ENCODE results near the gene EGFL7.

EGFL7 gene

DNA sequence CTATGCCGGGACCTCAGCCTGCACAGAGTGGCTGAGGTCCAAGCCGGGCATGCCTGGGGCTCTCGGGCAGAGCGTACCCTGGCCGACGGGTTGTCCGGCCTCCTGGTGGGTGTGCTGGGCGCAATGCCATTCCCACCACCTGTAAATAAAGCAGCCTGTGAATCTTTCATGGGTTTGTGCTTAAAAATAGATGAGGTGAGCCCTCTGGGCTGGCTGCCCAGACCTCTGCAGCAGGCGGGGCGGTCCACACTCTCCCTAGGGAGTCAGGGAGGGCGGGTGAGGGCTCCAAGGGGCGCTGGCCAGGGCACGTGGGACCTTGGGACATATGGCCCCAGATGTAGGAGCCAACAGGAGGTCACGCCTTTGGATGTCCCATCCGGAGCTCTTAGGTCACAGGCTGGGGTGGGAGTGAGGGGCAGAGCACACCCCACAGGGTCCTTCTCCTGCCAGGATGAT, 28.1 kb downstream of the EGFL7 start:
- no peak overlapping the region for H3K27ac ChIP-seq
- no peak for TF ChIP-seq CTCF (conservative IDR thresholded peaks at IDR 0.05)

DNA sequence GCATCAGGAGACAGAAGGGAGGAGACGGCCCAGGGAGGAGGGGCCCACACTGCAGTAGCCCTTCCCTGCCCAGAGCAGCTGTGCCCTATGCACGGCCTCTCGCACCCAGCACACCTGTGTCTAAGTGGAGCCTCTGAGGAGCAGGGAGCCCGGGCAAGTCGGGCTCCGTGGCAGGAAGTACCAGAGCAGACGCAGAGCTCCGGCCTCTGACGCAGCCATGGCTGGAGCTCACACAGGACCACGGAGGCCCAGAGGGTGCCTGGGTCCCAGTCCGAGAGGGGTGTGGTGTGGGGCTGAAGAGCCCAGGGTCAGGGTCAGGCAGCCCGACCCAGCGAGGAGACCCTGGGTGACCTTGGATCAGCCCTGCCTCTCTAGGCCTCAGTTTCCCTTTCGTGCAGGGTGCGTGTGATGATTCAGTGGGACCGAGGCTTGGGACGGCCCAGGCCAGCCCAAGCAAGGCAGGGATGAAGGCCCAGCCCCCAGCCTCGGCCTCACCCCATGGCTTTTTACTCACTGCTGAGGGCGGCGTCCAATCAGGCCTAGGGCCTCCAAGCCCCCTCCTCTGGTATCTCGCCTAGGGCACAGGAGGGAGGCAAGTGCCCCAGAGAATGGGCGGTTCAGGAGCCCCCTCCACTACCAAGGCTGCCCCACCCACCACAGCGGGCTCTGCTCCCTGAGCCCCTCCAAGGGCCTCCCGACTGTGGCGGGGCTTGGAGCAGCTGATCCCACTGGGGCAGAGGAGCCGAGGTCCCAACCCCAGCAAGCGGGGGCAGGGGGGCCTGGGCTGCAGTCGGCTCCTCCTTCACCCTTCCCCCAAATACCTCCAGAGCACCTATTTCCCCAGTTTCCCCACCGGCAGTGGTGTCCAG, 28.8 kb downstream of the EGFL7 start:
- no peak overlapping the region; the same call in 1 of the 2 replicates for H3K27ac ChIP-seq

DNA sequence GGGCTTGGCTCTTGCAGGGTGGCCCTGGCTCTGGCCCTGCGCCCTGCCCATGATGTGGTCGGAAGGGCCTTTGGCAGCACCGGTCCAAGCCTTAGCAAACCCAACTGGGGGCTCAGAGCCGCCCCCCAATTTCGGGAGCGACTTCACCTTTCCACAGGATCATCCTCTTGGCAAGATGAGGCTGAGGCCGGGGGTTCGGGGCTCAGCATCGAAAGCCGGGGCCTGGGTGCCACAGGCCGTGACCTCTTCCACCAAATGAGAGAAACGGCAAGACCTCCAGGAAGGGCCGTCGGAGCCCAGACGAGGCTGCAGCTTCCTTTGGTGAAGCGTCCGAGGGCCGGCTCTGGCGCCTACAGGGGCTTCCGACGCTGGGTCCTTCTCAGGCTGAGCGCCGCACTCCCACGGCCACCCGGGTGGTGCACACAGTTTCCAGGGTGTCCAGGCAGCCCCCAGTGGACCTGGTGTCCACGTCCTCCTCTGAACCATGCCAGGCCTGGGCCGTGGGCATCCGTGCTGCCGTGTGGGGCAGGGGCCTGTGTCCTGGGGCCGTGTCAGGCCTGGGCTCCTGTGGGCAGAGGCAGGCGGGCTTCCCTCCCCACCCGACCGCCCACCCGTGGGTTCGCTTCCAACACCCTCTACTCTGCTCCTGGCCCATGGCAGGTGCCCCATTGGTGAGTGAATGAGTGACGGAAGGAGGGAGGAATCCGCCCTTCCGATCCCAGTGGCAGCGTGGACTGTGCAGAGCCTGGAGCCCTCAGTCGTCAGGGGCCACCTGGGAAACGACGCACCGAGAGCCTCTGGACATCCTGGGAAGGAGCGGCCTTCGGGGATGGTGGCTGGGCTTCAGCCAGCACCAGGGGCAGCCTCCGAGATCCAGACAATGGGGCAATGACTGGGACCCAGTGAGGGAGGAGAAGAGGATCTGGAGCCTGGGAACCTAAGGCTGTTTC, 29.7 kb downstream of the EGFL7 start:
- TF ChIP-seq CTCF (conservative IDR thresholded peaks at IDR 0.05): no peak
- H3K27ac ChIP-seq: peak overlapping the region; percentile 90; the same call in 1 of the 2 replicates

More for the DNA sequence above, 28.8 kb downstream of the EGFL7 start:
- no peak for TF ChIP-seq CTCF (conservative IDR thresholded peaks at IDR 0.05)

DNA sequence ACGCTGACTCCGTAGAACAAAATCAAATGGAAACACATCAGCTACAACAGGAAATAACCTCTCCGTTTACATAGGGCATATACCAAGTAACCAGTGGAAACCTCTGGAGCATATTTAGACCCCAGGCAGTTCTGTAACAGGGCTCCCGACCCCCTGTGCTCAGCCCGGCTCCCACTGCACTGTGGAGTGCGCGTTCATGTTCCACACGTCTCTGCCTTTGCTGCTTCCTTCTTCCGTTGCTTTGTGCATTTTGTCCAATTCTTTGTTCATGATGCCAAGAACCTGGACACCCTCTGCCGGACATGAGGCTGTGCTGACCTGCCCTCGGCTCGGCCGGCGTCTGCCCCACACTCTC, 30.4 kb downstream of the EGFL7 start:
- TF ChIP-seq CTCF (conservative IDR thresholded peaks at IDR 0.05): no peak
- peak overlapping the region; percentile 90 for H3K27ac ChIP-seq

DNA sequence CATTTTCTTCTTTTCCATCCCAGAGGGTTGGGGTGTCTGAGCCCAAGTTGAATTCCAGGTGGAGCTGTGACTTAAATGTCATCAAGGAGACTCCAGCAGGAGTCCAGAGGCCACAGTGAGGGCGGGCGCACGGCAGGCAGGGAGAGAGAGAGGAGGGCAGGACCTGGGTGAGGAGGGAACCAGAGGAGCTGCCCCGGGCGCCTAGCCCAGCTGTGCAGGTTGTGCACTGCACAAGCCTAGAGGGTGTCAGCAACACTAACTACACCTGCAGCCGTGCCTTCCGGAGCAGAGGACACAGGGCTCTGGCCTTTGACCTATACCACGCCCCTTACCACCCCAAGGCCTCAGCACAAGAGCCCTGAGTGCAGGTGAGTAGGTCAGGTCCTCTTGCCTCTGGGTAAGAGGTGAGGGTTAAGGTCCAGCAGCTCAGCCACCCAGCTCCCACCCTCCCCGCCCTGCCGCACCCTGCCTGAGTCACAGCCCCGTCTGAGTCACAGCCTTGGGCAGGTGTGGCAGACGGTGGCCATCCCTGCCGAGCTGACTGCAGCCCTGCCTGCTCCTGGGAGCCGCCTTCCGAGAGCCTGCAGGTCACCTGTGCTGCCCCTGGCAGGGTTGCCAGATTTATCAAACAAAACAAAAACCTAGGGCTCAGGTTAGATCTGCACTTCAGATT, 30.9 kb downstream of the EGFL7 start:
- peak overlapping the region; percentile 90 for H3K27ac ChIP-seq

DNA sequence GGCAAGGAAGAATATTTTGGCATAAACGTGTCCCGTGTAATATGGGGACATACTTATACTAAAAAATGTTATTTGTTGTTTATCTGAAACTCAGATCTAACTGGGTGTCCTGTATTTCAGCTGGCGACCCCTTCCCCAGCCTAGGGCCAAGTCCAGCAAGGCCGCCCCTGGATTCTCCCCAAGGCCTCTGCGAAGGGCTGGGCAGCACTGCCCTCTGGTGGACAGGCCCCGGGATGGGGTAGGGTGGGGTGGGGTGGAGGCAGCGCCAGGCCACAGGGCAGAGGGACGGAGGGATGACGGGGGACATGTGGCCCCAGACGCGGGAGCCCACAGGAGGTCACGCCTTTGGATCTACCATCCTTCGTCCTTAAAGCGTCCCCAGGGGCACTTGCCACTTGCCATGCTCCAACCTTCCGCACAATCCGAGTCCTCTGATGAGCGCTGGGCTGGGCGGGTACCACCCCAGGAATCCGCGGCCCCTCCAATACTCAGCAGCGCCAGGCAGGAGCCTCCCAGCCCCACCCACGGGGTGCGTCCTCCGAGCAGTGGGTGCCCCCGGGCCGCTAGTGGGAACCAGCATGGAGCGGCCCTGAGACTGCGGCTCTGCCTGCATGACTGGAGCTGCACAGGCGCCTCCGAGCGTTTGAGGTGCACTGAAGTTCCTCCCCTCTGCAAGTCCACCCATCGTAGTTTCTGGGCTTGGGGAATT, 31.6 kb downstream of the EGFL7 start:
- peak; percentile 96 for TF ChIP-seq CTCF (conservative IDR thresholded peaks at IDR 0.05)
- H3K27ac ChIP-seq: peak overlapping the region; percentile 90

More for the DNA sequence above, 30.9 kb downstream of the EGFL7 start:
- no peak for TF ChIP-seq CTCF (conservative IDR thresholded peaks at IDR 0.05)

Measured in VCaP (cell line).